Glutamatergic neuron (in vitro differentiated cells): Measurements from ENCODE around the gene MED12. TPM values are rescaled to one million over a fixed set of nuclear protein-coding genes. Genes with fewer than 3 reads are reported as not detected.

Experiments
- DNase-seq: peaks from one replicate; pipeline ENCODE4 v3.0.0; 2022
- H3K27ac Mint-ChIP-seq: one replicate; pipeline ENCODE4 v1.8.0; 2020; ENCODE audit warnings: mild to moderate bottlenecking, mixed read lengths, inconsistent platforms; ENCODE audit not compliant: unreplicated experiment
- H3K27me3 Mint-ChIP-seq: one replicate; pipeline ENCODE4 v1.8.0; 2020; ENCODE audit warnings: mild to moderate bottlenecking, moderate library complexity, mixed read lengths, inconsistent platforms; ENCODE audit not compliant: unreplicated experiment
- H3K36me3 Mint-ChIP-seq: one replicate; pipeline ENCODE4 v1.8.0; 2020; ENCODE audit warnings: mild to moderate bottlenecking, mixed read lengths, inconsistent platforms; ENCODE audit not compliant: unreplicated experiment
- H3K4me1 Mint-ChIP-seq: one replicate; pipeline ENCODE4 v1.8.0; 2020; ENCODE audit warnings: mild to moderate bottlenecking, low read depth, mixed read lengths, inconsistent platforms; ENCODE audit not compliant: unreplicated experiment
- H3K4me3 Mint-ChIP-seq: one replicate; pipeline ENCODE4 v1.8.0; 2020; ENCODE audit warnings: mild to moderate bottlenecking, mixed read lengths, inconsistent platforms; ENCODE audit not compliant: unreplicated experiment
- H3K9me3 Mint-ChIP-seq: one replicate; pipeline ENCODE4 v1.8.0; 2020; ENCODE audit warnings: mild to moderate bottlenecking, moderate library complexity, mixed read lengths, inconsistent platforms; ENCODE audit not compliant: unreplicated experiment
- total RNA-seq: library from RNA; stranded (reverse); fragmentation: NEBNext Ultra II Directional; extraction: Animal tissue kit (Norgen Biotek cat#: 25700); gene quantifications from one replicate; pipeline ENCODE4 v1.2.1, GENCODE V29; 2021; ENCODE audit not compliant: unreplicated experiment
- TF ChIP-seq, protein P1 (sequence below): fragments of 200-600 bp; sonication (generic); IDR thresholded peaks from one replicate; pipeline ENCODE4 v1.5.0; 2021; ENCODE audit not compliant: partially characterized antibody, unreplicated experiment

MED12 gene
- total RNA-seq, 1 donor from 2014 or later: 87.4 TPM

GRCh38 chrX:71082822-71083221 lies 35.6 kb upstream of the MED12 start:
- Mint-ChIP-seq H3K27ac (no peak overlapping the region), H3K4me3 (no peak overlapping the region), H3K36me3 (no peaks in the 10 kb centered on the region), H3K9me3 (peaks cover 3% of the 10 kb centered on the region), H3K4me1 (no peaks in the 10 kb centered on the region), H3K27me3 (no peaks in the 10 kb centered on the region)
- TF ChIP-seq, protein P1, sequence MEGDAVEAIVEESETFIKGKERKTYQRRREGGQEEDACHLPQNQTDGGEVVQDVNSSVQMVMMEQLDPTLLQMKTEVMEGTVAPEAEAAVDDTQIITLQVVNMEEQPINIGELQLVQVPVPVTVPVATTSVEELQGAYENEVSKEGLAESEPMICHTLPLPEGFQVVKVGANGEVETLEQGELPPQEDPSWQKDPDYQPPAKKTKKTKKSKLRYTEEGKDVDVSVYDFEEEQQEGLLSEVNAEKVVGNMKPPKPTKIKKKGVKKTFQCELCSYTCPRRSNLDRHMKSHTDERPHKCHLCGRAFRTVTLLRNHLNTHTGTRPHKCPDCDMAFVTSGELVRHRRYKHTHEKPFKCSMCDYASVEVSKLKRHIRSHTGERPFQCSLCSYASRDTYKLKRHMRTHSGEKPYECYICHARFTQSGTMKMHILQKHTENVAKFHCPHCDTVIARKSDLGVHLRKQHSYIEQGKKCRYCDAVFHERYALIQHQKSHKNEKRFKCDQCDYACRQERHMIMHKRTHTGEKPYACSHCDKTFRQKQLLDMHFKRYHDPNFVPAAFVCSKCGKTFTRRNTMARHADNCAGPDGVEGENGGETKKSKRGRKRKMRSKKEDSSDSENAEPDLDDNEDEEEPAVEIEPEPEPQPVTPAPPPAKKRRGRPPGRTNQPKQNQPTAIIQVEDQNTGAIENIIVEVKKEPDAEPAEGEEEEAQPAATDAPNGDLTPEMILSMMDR: no peak
- no peak for DNase-seq

DNA sequence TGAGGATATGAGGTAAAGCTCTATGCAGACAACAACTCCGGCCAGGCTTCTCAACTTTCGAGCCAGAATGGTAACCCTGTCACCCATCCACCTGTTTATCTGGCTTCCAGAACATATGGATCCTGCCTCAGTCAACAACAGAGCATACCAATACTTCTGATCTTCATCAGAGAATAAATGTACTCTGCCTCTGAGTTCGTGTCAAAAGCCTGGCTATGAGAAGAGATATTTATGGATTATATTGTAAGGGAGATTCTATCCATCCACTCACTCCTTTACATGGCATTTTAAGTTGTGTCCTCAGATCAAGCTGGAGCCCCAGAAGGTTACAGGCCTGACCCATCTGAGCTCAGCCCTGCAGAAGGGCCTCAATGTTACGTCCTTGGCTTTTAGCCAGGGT lies 32.5 kb upstream of the MED12 start:
- DNase-seq: no peak
- no peaks in the 10 kb centered on the region for H3K27me3 Mint-ChIP-seq
- H3K9me3 Mint-ChIP-seq: no peaks in the 10 kb centered on the region
- no peaks in the 10 kb centered on the region for H3K36me3 Mint-ChIP-seq
- no peaks in the 10 kb centered on the region for H3K4me1 Mint-ChIP-seq
- no peak overlapping the region for H3K4me3 Mint-ChIP-seq
- TF ChIP-seq, protein P1: no peak
- no peak overlapping the region for H3K27ac Mint-ChIP-seq

- no peaks in the 10 kb centered on the region for H3K36me3 Mint-ChIP-seq
Observed at GRCh38 chrX:71091263-71091662, 27.1 kb upstream of the MED12 start.

GRCh38 chrX:71095033-71095432 lies 23.4 kb upstream of the MED12 start:
- Mint-ChIP-seq H3K4me3 (peak overlapping the region; percentile 85), H3K27me3 (no peaks in the 10 kb centered on the region), H3K4me1 (peaks cover 7% of the 10 kb centered on the region), H3K36me3 (no peaks in the 10 kb centered on the region), H3K9me3 (peaks cover 9% of the 10 kb centered on the region), H3K27ac (peak overlapping the region; percentile 22)
- DNase-seq: no peak
- TF ChIP-seq, protein P1: no peak

More at GRCh38 chrX:71091263-71091662, 27.1 kb upstream of the MED12 start:
- Mint-ChIP-seq H3K4me1 (no peaks in the 10 kb centered on the region), H3K4me3 (no peak overlapping the region), H3K27me3 (no peaks in the 10 kb centered on the region), H3K27ac (no peak overlapping the region), H3K9me3 (peaks cover 4% of the 10 kb centered on the region)
- DNase-seq: no peak
- TF ChIP-seq, protein P1: no peak

DNA sequence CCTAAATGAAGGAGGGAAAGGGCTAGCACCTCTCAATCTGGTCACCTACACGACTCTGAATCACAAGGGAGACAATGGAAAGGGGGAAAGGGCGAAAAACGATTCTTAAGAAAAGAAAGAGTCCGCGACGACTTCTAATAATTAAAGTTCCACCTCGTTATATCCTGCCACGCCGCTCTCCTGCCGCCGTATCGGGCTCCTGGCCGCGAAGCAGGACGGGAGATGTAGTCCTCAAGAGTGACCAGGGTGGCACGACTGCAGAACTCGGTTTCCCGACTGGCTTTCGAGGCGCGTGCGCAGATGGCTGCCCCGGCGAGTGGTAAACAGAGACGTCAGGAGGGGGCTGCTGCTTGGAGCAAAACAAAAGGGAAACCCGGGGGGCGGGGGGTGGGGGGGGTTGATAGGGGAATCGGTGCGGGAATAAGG lies 22.8 kb upstream of the MED12 start, which contains the start of gene FOXO4:
TSS of gene FOXO4 (plus strand) at position 297 of the 426 bp plus-strand sequence. CDS start 678 bp downstream, outside the sequence.
- peaks cover 9% of the 10 kb centered on the region for H3K4me1 Mint-ChIP-seq
- H3K36me3 Mint-ChIP-seq: no peaks in the 10 kb centered on the region
- H3K9me3 Mint-ChIP-seq: peaks cover 9% of the 10 kb centered on the region
- H3K4me3 Mint-ChIP-seq: peak within 1 kb of the TSS; percentile 93
- H3K27me3 Mint-ChIP-seq: no peaks in the 10 kb centered on the region
- peak; percentile 88 for DNase-seq
- peak within 1 kb of the TSS; percentile 22 for H3K27ac Mint-ChIP-seq
- TF ChIP-seq, protein P1: no peak
